Measurements from ENCODE around the gene SF3A2. TPM values are rescaled to one million over a fixed set of nuclear protein-coding genes. Genes with fewer than 3 reads are reported as not detected.

SF3A2 gene
- total RNA-seq, 1 experiment from 2014 or later: 184 TPM

DNA sequence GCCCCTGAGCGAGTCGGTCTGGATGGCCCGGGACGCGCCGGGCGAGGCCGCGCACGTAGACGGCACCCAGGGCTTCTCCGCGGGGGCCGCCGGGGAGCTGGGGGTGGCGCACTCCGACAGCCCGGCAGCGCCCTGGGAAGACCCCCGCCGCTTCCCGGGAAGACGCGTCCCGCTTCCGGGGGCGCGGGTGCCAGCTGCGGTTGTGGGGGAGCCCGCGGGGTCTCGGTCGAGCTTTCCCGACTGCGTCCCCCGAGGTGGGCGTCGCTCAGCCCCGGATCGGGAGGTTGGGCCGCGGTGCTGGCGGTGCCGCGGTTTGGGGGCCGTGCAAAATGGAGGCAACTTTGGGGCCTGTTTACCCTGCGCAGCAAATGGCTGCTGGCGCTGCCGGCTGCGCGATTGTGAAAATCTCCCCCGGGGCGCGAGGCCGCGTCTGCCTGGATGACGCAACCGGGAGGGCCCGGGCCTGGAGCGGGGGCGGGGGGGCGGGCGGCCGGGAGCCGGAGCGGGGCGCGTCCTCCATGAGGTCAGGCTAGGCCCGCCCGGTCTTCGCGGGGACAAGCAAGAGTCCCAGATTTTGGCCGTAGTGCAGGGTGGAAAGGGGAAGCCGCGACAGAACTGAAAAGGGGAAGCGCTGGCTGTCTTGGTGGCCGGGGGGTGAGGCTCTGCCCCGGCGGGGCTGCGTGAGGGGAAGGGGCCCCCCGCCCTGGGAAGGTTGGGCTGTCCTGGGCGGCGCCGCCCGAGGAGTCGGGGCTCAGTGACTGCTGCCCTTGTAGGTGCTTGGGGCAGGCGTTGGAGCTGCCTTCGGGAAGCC is 34.0 kb downstream of the SF3A2 start (continued):
- no peak for TF ChIP-seq RORB (CRISPR knock-in tag; IDR thresholded peaks at IDR 0.05)
- TF ChIP-seq, protein P1, sequence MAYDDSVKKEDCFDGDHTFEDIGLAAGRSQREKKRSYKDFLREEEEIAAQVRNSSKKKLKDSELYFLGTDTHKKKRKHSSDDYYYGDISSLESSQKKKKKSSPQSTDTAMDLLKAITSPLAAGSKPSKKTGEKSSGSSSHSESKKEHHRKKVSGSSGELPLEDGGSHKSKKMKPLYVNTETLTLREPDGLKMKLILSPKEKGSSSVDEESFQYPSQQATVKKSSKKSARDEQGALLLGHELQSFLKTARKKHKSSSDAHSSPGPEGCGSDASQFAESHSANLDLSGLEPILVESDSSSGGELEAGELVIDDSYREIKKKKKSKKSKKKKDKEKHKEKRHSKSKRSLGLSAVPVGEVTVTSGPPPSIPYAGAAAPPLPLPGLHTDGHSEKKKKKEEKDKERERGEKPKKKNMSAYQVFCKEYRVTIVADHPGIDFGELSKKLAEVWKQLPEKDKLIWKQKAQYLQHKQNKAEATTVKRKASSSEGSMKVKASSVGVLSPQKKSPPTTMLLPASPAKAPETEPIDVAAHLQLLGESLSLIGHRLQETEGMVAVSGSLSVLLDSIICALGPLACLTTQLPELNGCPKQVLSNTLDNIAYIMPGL (CRISPR knock-in tag; IDR thresholded peaks at IDR 0.05): peak; percentile 14; the same call in 1 of the 2 replicates
- TF ChIP-seq, protein P2, sequence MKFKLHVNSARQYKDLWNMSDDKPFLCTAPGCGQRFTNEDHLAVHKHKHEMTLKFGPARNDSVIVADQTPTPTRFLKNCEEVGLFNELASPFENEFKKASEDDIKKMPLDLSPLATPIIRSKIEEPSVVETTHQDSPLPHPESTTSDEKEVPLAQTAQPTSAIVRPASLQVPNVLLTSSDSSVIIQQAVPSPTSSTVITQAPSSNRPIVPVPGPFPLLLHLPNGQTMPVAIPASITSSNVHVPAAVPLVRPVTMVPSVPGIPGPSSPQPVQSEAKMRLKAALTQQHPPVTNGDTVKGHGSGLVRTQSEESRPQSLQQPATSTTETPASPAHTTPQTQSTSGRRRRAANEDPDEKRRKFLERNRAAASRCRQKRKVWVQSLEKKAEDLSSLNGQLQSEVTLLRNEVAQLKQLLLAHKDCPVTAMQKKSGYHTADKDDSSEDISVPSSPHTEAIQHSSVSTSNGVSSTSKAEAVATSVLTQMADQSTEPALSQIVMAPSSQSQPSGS (CRISPR knock-in tag; IDR thresholded peaks at IDR 0.05; ENCODE audit: borderline replicate concordance, low read depth): no peak

- POLR2A ChIA-PET: interaction anchor here (0.6 to 0.8 kb wide), 2 partner anchors 10 to 33 kb away, joined by 3 read pairs; no protein-coding TSS in a partner anchor
- no peak for ATAC-seq
- H3K9me3 Mint-ChIP-seq: no peaks in the 10 kb centered on the region
Measured at GRCh38 chr19:2271234-2272103, 34.8 kb downstream of the SF3A2 start.

More at GRCh38 chr19:2271234-2272103, 34.8 kb downstream of the SF3A2 start:
- no peak for TF ChIP-seq ZNF281 (CRISPR knock-in tag; IDR thresholded peaks at IDR 0.05)
- TF ChIP-seq JAZF1 (CRISPR knock-in tag; IDR thresholded peaks at IDR 0.05): no peak
- no peak for TF ChIP-seq ZBTB43 (CRISPR knock-in tag; IDR thresholded peaks at IDR 0.05)
- TF ChIP-seq NR2C2 (CRISPR knock-in tag; IDR thresholded peaks at IDR 0.05): no peak
- TF ChIP-seq, protein P3, sequence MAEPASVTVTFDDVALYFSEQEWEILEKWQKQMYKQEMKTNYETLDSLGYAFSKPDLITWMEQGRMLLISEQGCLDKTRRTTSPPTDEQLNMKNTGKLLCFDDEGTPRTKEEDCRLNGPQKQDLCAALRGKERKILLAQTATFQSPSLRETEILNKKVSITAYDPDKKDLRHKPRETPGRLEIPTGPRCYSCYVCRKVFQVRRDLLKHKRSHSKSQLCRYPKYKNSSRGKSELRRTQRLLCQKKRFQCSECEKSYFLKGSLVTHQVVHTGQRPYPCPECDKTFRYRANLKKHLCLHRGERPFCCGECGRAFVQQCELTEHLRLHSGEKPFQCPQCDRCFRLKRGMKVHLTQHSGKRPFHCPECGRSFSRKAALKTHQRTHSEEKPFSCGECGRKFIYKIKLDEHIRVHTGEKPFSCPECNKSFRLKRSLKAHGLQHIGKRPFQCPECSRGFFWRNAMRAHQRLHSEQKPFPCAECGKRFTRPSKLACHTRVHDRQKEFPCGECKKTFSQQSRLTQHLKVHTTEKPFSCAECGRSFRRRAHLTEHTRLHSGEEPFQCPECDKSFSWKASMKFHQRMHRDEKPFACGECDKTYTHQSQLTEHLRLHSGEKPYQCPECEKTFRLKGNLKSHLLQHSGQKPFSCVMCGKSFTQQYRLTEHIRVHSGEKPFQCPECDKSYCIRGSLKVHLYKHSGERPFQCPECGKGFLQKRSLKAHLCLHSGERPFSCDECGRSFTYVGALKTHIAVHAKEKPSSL (CRISPR knock-in tag; conservative IDR thresholded peaks at IDR 0.05): no peak
- no peak for TF ChIP-seq ZNF396 (CRISPR knock-in tag; IDR thresholded peaks at IDR 0.05; ENCODE audit: borderline replicate concordance)
- H3K27me3 Mint-ChIP-seq (ENCODE audit: low read depth): no peaks in the 10 kb centered on the region; the same call in 1 of the 2 replicates
- CTCF ChIA-PET: interaction anchor here (0.6 to 3.0 kb wide), 4 partner anchors 10 to 366 kb away, joined by 3 to 13 read pairs (median 8); no protein-coding TSS in a partner anchor
- peak; percentile 20 for DNase-seq (ENCODE audit: low spot score)
- H3K27ac Mint-ChIP-seq: peak overlapping the region; percentile 96
- H3K36me3 Mint-ChIP-seq: peaks cover 8% of the 10 kb centered on the region
- peaks cover 32% of the 10 kb centered on the region for H3K4me1 Mint-ChIP-seq
- H3K4me3 Mint-ChIP-seq: peak overlapping the region; percentile 82
